Activated B cell treated with CpG ODN at 0.5 μM for 24 hours (primary cell): ENCODE data around the gene RAD51B. TPM values are rescaled to one million over a fixed set of nuclear protein-coding genes. Genes with fewer than 3 reads are reported as not detected.
A peak's percentile ranks its signal among the peaks of the same experiment; 100 is the strongest.

Experiments
- ATAC-seq: fragments of 200-7000 bp; cut with Tn5 transposase; one replicate; pipeline ENCODE4 v1.10.0; 2021; ENCODE audit warnings: low read depth, mild to moderate bottlenecking, moderate library complexity
- CTCF ChIA-PET: fragments of 350-600 bp; sonication (Branson Sonifier 250); formaldehyde crosslinking; loops from one replicate; lab custom pipeline; 2021; ENCODE audit warnings: antibody characterized with exemption; lab: Charles Lee
- POLR2A ChIA-PET: fragments of 350-600 bp; sonication (Branson Sonifier 250); formaldehyde crosslinking; loops from one replicate; lab custom pipeline; 2021; ENCODE audit warnings: antibody characterized with exemption; lab: Charles Lee
- DNase-seq: peaks from one replicate; pipeline ENCODE4 v3.0.0; 2022
- H3K27ac Mint-ChIP-seq: one replicate; pipeline ENCODE4 v1.8.0; 2020; ENCODE audit warnings: mixed read lengths
- H3K27me3 Mint-ChIP-seq: one replicate; pipeline ENCODE4 v1.8.0; 2021; ENCODE audit warnings: mixed read lengths
- H3K36me3 Mint-ChIP-seq: one replicate; pipeline ENCODE4 v1.8.0; 2021; ENCODE audit warnings: low read depth, mixed read lengths
- H3K4me1 Mint-ChIP-seq: one replicate; pipeline ENCODE4 v1.8.0; 2021; ENCODE audit warnings: mixed read lengths
- H3K4me3 Mint-ChIP-seq: one replicate; pipeline ENCODE4 v1.8.0; 2020; ENCODE audit warnings: mild to moderate bottlenecking, mixed read lengths
- H3K9me3 Mint-ChIP-seq: one replicate; pipeline ENCODE4 v1.8.0; 2020; ENCODE audit warnings: mixed read lengths
- CTCF ChIP-seq: fragments of 200-600 bp; IDR thresholded peaks from one replicate; pipeline ENCODE4 v1.8.0; 2022; ENCODE audit warnings: antibody characterized with exemption, mild to moderate bottlenecking
- intact Hi-C: fragments of 100-400 bp; cut with micrococcal nuclease; formaldehyde crosslinking; loops from one replicate; pipeline ENCODE4 v1.15.1; 2024
- total RNA-seq: library from RNA; stranded (reverse); gene quantifications from 2 replicates; pipeline ENCODE4 v1.2.3, GENCODE V29; 2022

Gene RAD51B
- total RNA-seq, 1 donor from 2014 or later, result 53.9 TPM

GRCh38 chr14:68513838-68514607 is 694.4 kb downstream of the RAD51B start:
- Mint-ChIP-seq H3K9me3 (no peaks in the 10 kb centered on the region), H3K4me1 (peaks cover 66% of the 10 kb centered on the region), H3K36me3 (no peaks in the 10 kb centered on the region), H3K27me3 (no peaks in the 10 kb centered on the region), H3K27ac (peak overlapping the region; percentile 94), H3K4me3 (peak overlapping the region; percentile 64)
- DNase-seq, result no peak
- ChIA-PET POLR2A (interaction anchor here (0.6 to 18.7 kb wide), 44 partner anchors 8 to 302 kb away, joined by 3 to 585 read pairs (median 5); partner anchors contain the start of gene ZFP36L1), CTCF (interaction anchor here (0.8 to 1.6 kb wide), 5 partner anchors 150 to 301 kb away, joined by 3 to 4 read pairs (median 3); no protein-coding TSS in a partner anchor)
- no peak for TF ChIP-seq CTCF
- intact Hi-C loops, result loop anchor here (1.0 to 2.0 kb wide), 2 partner anchors 19 to 38 kb away; no protein-coding TSS in a partner anchor
- ATAC-seq, result peak; percentile 84

DNA sequence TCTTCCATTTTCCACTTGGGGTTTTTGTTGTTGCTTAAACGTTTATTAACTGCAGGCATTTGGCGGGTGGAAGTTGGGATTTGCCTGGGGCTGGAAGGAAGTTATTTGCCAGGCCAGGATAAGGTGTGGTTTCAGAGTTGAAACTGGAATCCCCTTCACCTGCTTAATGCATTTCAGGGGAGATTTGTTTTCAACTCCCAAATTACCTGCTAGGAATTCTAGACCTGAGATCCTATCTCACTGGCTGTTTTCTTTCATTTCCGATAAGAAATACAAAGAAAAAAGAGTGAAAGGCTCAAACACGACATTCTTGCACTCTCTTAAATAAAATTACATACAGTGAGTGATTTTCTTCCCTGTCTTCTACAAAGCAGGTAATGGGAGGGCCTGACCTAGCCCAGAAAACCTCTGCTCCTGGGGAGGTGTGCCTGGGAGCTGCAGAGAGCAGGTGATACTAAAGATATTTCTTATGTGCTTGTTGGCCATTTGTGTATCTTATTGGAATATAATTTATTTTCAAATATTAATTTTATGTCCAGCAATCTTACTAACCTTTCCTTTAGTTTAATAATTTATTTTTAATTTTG is 695.1 kb downstream of the RAD51B start:
- Mint-ChIP-seq H3K27ac (peak overlapping the region; percentile 94), H3K27me3 (no peaks in the 10 kb centered on the region), H3K36me3 (no peaks in the 10 kb centered on the region), H3K9me3 (no peaks in the 10 kb centered on the region), H3K4me3 (no peak overlapping the region), H3K4me1 (peaks cover 66% of the 10 kb centered on the region)
- intact Hi-C loops, result loop anchor here (2.0 kb wide), 1 partner anchor 20 kb away; no protein-coding TSS in a partner anchor
- ChIA-PET POLR2A (interaction anchor here (0.6 to 18.7 kb wide), 21 partner anchors 8 to 301 kb away, joined by 3 to 585 read pairs (median 7); partner anchors contain the start of gene ZFP36L1), CTCF (interaction anchor here (1.5 kb wide), 1 partner anchor 269 kb away, joined by 3 read pairs; no protein-coding TSS in a partner anchor)
- DNase-seq (no peak), ATAC-seq (no peak)
- TF ChIP-seq CTCF, result no peak

GRCh38 chr14:68516342-68516741 is 696.8 kb downstream of the RAD51B start:
- Mint-ChIP-seq H3K9me3 (no peaks in the 10 kb centered on the region), H3K27ac (no peak overlapping the region), H3K36me3 (no peaks in the 10 kb centered on the region), H3K4me1 (peaks cover 71% of the 10 kb centered on the region), H3K4me3 (no peak overlapping the region), H3K27me3 (no peaks in the 10 kb centered on the region)
- POLR2A ChIA-PET, result interaction anchor here (4.6 to 18.7 kb wide), 2 partner anchors 9 to 271 kb away, joined by 31 to 585 read pairs; partner anchors contain the start of gene ZFP36L1
- DNase-seq (no peak), ATAC-seq (no peak)
- CTCF ChIA-PET, result interaction anchor here (1.7 kb wide), 1 partner anchor 9 kb away, joined by 5 read pairs; no protein-coding TSS in a partner anchor
- TF ChIP-seq CTCF, result no peak
- intact Hi-C loops, result no loop called here

DNA sequence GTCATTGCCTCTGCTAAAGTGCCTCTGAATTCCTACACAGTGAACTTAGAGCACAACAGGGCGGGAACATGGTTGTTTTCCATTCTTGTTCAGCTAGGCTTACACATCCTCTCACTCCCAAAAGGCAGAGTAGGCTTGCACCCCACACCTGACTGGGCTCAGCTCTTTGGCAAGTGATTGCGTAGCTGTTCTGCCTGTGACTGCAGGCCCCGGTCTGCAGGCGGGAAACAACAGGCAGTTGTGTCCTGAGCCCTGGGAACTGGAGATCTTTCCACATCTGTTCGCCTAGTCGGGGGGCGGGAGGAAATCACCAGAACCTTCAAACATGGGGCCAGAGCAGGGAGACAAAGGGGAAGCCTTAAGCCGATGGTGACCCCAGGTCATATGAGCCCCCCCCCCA is 698.6 kb downstream of the RAD51B start:
- DNase-seq (no peak), ATAC-seq (no peak)
- peaks cover 71% of the 10 kb centered on the region for H3K4me1 Mint-ChIP-seq
- TF ChIP-seq CTCF, result no peak
- ChIA-PET CTCF (interaction anchor here (1.7 kb wide), 1 partner anchor 11 kb away, joined by 5 read pairs; no protein-coding TSS in a partner anchor), POLR2A (interaction anchor here (0.6 to 4.6 kb wide), 8 partner anchors 11 to 278 kb away, joined by 3 to 31 read pairs (median 4); partner anchors contain the start of gene ZFP36L1)
- intact Hi-C loops, result no loop called here
- no peaks in the 10 kb centered on the region for H3K36me3 Mint-ChIP-seq
- H3K9me3 Mint-ChIP-seq, result no peaks in the 10 kb centered on the region
- no peak overlapping the region for H3K27ac Mint-ChIP-seq
- H3K4me3 Mint-ChIP-seq, result no peak overlapping the region
- H3K27me3 Mint-ChIP-seq, result no peaks in the 10 kb centered on the region
